ENCODE measurements around the gene THSD4.
A peak's percentile ranks its signal among the peaks of the same experiment; 100 is the strongest.

The THSD4 gene

DNA sequence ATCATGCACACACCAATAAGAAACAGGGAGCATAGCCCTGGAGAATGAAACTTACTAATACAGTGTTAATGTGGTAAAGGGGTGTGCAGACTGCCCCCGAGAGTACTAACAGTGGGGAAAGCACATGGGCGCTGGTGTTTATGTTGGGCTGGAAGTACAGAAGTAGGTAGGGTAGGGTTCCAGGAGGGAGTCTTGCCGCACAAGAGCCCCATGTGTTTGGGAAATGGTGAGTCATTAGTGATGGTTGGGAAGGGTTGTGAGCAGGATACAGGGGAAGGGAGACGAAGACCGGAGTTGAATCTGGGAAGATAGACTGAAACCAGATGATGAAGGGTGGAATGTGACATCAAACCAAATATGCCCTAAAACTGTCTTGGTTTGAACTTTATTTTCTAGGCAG lies 117.1 kb downstream of the THSD4 start:
- Histone ChIP-seq H3K4me3 (ENCODE audit: low read depth in 1 of 2, low read length in 2 of 2) (no peak overlapping the region), H3K4me1 (ENCODE audit: control insufficient read depth in 1 of 2, insufficient read depth in 2 of 2, low read length in 2 of 2) (peaks cover 0 to 4% of the 10 kb centered on the region in 2 donors), H3K27ac (ENCODE audit: low read length) (no peak overlapping the region), H3K9me3 (ENCODE audit: control insufficient read depth in 1 of 2, low read length in 2 of 2) (no peaks in the 10 kb centered on the region), H3K36me3 (ENCODE audit: control insufficient read depth in 1 of 2, insufficient read depth in 2 of 2, low read length in 2 of 2) (no peaks in the 10 kb centered on the region), H3K27me3 (ENCODE audit: low read depth, low read length) (no peaks in the 10 kb centered on the region)

GRCh38 chr15:71237456-71238188 lies 122.4 kb downstream of the THSD4 start:
- H3K36me3 ChIP-seq (ENCODE audit: control insufficient read depth in 1 of 2, insufficient read depth in 2 of 2, low read length in 2 of 2): no peaks in the 10 kb centered on the region
- no peaks in the 10 kb centered on the region for H3K27me3 ChIP-seq (ENCODE audit: low read depth, low read length)
- H3K27ac ChIP-seq (ENCODE audit: low read length): no peak overlapping the region
- no peaks in the 10 kb centered on the region for H3K9me3 ChIP-seq (ENCODE audit: control insufficient read depth in 1 of 2, low read length in 2 of 2)
- H3K4me1 ChIP-seq (ENCODE audit: control insufficient read depth in 1 of 2, insufficient read depth in 2 of 2, low read length in 2 of 2): peaks cover 0 to 4% of the 10 kb centered on the region in 2 donors
- H3K4me3 ChIP-seq (ENCODE audit: low read depth in 1 of 2, low read length in 2 of 2): no peak overlapping the region

GRCh38 chr15:71238926-71239325 lies 123.7 kb downstream of the THSD4 start:
- no peaks in the 10 kb centered on the region for H3K9me3 ChIP-seq (ENCODE audit: control insufficient read depth in 1 of 2, low read length in 2 of 2)
- H3K27me3 ChIP-seq (ENCODE audit: low read depth, low read length): no peaks in the 10 kb centered on the region
- no peak overlapping the region for H3K4me3 ChIP-seq (ENCODE audit: low read depth in 1 of 2, low read length in 2 of 2)

DNA sequence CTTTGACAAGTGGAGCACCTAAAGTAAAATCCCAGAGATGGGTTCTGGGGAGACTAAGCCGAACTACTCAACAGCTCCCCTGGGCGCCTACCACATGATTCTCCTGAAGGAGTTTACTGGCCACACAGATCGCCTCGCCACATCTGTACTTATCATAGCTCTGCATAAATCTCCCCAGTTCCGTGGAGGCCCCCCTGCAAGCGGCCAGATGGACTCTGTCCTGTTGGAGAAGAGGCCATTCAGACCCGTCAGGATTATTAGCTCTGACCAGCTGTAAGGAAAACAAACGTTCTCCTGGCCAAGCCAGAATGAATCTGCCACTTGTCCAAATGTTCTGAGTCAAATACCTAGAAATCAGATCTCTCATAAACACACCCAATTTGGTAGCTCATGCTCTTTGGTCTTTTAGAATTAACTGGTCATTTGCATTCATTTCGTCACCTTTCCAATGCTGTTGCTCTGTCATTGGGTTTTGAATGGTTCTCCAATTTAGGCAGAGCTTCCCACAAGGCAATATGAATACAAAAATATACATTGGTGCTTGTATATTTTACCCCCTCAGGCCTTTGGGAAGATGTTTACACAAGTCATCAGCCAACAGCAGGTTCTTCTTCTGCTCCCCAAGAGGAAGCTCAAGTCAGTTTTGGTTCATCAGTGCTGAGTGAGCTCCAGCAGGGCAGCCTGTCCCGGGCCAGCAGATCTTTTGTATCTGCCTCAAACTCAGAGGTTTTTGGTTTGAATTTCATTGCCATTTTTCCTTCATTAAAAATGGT lies 124.5 kb downstream of the THSD4 start:
- Histone ChIP-seq H3K27ac (ENCODE audit: low read length) (no peak overlapping the region), H3K9me3 (ENCODE audit: control insufficient read depth in 1 of 2, low read length in 2 of 2) (no peaks in the 10 kb centered on the region), H3K4me1 (ENCODE audit: control insufficient read depth in 1 of 2, insufficient read depth in 2 of 2, low read length in 2 of 2) (peaks cover 0 to 4% of the 10 kb centered on the region in 2 donors), H3K4me3 (ENCODE audit: low read depth in 1 of 2, low read length in 2 of 2) (no peak overlapping the region), H3K27me3 (ENCODE audit: low read depth, low read length) (no peaks in the 10 kb centered on the region), H3K36me3 (ENCODE audit: control insufficient read depth in 1 of 2, insufficient read depth in 2 of 2, low read length in 2 of 2) (no peaks in the 10 kb centered on the region)

More at GRCh38 chr15:71238926-71239325, 123.7 kb downstream of the THSD4 start:
- no peaks in the 10 kb centered on the region for H3K36me3 ChIP-seq (ENCODE audit: control insufficient read depth in 1 of 2, insufficient read depth in 2 of 2, low read length in 2 of 2)
- H3K4me1 ChIP-seq (ENCODE audit: control insufficient read depth in 1 of 2, insufficient read depth in 2 of 2, low read length in 2 of 2): peaks cover 0 to 4% of the 10 kb centered on the region in 2 donors
- H3K27ac ChIP-seq (ENCODE audit: low read length): no peak overlapping the region

DNA sequence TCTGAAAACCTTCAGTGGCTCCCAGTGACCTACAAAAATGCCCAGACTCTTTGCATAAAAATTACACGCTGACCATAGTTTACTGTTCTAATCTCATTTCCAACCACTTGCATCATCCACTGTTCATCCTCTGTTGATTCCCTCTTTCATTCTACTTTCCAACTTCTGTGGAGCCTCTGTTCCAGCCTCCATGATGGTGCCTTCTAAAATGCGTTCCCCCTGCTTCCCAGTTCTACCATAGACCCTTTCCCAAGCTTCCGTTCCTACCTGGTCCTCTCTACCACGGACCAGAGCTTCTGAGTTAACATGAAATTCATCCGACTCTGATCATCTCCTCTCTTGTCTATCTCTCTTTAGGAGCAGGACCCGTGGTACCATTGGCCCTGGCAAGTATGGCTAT lies 127.0 kb downstream of the THSD4 start:
- no peak overlapping the region for H3K4me3 ChIP-seq (ENCODE audit: low read depth in 1 of 2, low read length in 2 of 2)

DNA sequence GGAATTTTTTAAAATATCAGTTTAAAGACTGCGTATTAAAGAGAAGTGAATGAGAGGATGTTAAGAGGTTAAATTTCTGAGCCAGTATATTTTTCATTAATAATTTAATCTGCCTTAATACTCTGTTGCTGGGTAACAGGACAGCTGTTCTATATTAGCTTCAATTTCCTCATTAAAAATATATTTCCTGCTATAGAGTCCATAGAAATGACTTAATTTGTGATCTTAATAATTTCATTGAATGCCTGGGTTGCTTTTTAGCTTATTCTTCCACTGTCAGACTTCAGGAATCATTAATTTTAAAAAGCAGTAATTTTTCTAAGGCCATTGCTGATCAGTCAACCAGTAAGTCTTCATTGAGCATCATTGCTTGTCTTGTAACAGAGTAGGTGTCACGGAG lies 129.0 kb downstream of the THSD4 start:
- no peak overlapping the region for H3K27ac ChIP-seq (ENCODE audit: low read length)
- H3K36me3 ChIP-seq (ENCODE audit: control insufficient read depth in 1 of 2, insufficient read depth in 2 of 2, low read length in 2 of 2): no peaks in the 10 kb centered on the region
- no peaks in the 10 kb centered on the region for H3K27me3 ChIP-seq (ENCODE audit: low read depth, low read length)
- no peaks in the 10 kb centered on the region for H3K9me3 ChIP-seq (ENCODE audit: control insufficient read depth in 1 of 2, low read length in 2 of 2)
- no peak overlapping the region for H3K4me3 ChIP-seq (ENCODE audit: low read depth in 1 of 2, low read length in 2 of 2)
- peaks cover 0 to 4% of the 10 kb centered on the region in 2 donors for H3K4me1 ChIP-seq (ENCODE audit: control insufficient read depth in 1 of 2, insufficient read depth in 2 of 2, low read length in 2 of 2)

More for the DNA sequence above, 127.0 kb downstream of the THSD4 start:
- H3K4me1 ChIP-seq (ENCODE audit: control insufficient read depth in 1 of 2, insufficient read depth in 2 of 2, low read length in 2 of 2): peaks cover 0 to 4% of the 10 kb centered on the region in 2 donors
- no peak overlapping the region for H3K27ac ChIP-seq (ENCODE audit: low read length)
- H3K9me3 ChIP-seq (ENCODE audit: control insufficient read depth in 1 of 2, low read length in 2 of 2): no peaks in the 10 kb centered on the region
- no peaks in the 10 kb centered on the region for H3K36me3 ChIP-seq (ENCODE audit: control insufficient read depth in 1 of 2, insufficient read depth in 2 of 2, low read length in 2 of 2)
- H3K27me3 ChIP-seq (ENCODE audit: low read depth, low read length): no peaks in the 10 kb centered on the region

GRCh38 chr15:71245588-71245987 lies 130.3 kb downstream of the THSD4 start:
- H3K4me1 ChIP-seq (ENCODE audit: control insufficient read depth in 1 of 2, insufficient read depth in 2 of 2, low read length in 2 of 2): no peaks in the 10 kb centered on the region
- no peak overlapping the region for H3K4me3 ChIP-seq (ENCODE audit: low read depth in 1 of 2, low read length in 2 of 2)
- H3K27ac ChIP-seq (ENCODE audit: low read length): no peak overlapping the region
- no peaks in the 10 kb centered on the region for H3K9me3 ChIP-seq (ENCODE audit: control insufficient read depth in 1 of 2, low read length in 2 of 2)
- H3K36me3 ChIP-seq (ENCODE audit: control insufficient read depth in 1 of 2, insufficient read depth in 2 of 2, low read length in 2 of 2): no peaks in the 10 kb centered on the region
- no peaks in the 10 kb centered on the region for H3K27me3 ChIP-seq (ENCODE audit: low read depth, low read length)

DNA sequence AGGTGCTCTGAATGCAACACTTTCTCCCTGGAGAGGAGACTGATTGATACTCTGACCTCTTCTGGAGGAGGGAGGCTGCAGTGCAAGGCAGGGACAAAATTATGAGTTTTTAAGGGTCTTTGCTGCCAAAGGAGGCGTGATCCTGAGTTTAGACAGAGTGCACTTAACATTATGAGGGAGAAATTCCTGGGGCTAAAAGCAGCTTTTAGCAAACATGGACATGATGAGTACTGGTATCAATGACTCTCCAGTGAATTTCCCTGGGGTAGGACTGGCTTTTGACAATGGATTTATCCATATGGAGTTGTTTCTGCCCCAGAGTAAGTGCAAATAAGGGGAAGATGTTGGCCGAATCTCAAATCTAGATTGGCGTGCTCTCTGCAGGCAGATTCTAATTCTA lies 133.1 kb downstream of the THSD4 start:
- Histone ChIP-seq H3K4me3 (ENCODE audit: low read depth in 1 of 2, low read length in 2 of 2) (no peak overlapping the region), H3K9me3 (ENCODE audit: control insufficient read depth in 1 of 2, low read length in 2 of 2) (no peaks in the 10 kb centered on the region), H3K27me3 (ENCODE audit: low read depth, low read length) (no peaks in the 10 kb centered on the region), H3K36me3 (ENCODE audit: control insufficient read depth in 1 of 2, insufficient read depth in 2 of 2, low read length in 2 of 2) (no peaks in the 10 kb centered on the region), H3K27ac (ENCODE audit: low read length) (no peak overlapping the region), H3K4me1 (ENCODE audit: control insufficient read depth in 1 of 2, insufficient read depth in 2 of 2, low read length in 2 of 2) (no peaks in the 10 kb centered on the region)

DNA sequence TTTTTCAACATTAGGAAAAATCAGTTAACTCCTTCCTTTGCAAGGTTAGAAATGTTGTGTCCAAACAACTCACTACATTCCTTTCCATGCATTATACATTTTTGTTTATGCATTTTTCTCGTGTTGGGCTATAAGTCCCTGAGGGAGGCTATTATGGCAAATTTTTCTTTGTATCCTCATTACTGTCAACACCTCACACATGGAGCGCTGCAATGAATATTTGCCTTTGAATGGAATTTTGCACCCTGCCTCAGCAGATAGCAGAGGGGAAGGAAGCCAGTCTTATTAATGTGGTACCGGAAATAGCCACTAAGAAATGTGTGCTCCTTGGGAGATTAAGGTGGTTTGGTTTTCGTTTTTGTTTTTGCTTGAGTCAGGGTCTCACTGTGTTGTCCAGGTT lies 134.7 kb downstream of the THSD4 start:
- no peak overlapping the region for H3K4me3 ChIP-seq (ENCODE audit: low read depth in 1 of 2, low read length in 2 of 2)
- no peaks in the 10 kb centered on the region for H3K9me3 ChIP-seq (ENCODE audit: control insufficient read depth in 1 of 2, low read length in 2 of 2)
- no peaks in the 10 kb centered on the region for H3K36me3 ChIP-seq (ENCODE audit: control insufficient read depth in 1 of 2, insufficient read depth in 2 of 2, low read length in 2 of 2)
- H3K27ac ChIP-seq (ENCODE audit: low read length): no peak overlapping the region
- peaks cover 0 to 4% of the 10 kb centered on the region in 2 donors for H3K4me1 ChIP-seq (ENCODE audit: control insufficient read depth in 1 of 2, insufficient read depth in 2 of 2, low read length in 2 of 2)
- no peaks in the 10 kb centered on the region for H3K27me3 ChIP-seq (ENCODE audit: low read depth, low read length)

- no peak overlapping the region for H3K27ac ChIP-seq (ENCODE audit: low read length)
- H3K9me3 ChIP-seq (ENCODE audit: control insufficient read depth in 1 of 2, low read length in 2 of 2): no peaks in the 10 kb centered on the region
- H3K36me3 ChIP-seq (ENCODE audit: control insufficient read depth in 1 of 2, insufficient read depth in 2 of 2, low read length in 2 of 2): no peaks in the 10 kb centered on the region
- no peaks in the 10 kb centered on the region for H3K27me3 ChIP-seq (ENCODE audit: low read depth, low read length)
- peaks cover 0 to 5% of the 10 kb centered on the region in 2 donors for H3K4me1 ChIP-seq (ENCODE audit: control insufficient read depth in 1 of 2, insufficient read depth in 2 of 2, low read length in 2 of 2)
- H3K4me3 ChIP-seq (ENCODE audit: low read depth in 1 of 2, low read length in 2 of 2): no peak overlapping the region
Observed at GRCh38 chr15:71250936-71251583, 135.8 kb downstream of the THSD4 start.

DNA sequence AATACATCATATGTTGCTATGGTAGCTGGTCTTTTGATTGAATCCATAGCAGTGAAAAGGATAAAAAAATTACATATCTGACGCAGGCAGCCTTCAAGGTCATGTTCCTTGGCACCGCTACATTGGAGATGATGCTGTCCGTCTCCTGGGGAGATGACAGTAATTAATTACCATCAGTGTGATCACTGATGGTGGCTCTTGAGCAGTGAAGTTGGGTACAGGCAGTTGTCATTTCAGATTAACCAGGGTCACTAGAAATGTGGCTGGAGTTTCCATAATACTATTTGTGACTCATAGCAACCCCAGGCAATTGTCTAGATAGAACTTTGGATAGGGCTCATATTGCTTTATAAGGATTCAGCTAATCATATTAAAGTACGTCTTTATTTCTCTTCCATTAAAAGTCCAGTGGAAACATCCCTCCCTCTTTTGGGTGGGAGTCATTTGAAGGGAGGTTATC lies 136.3 kb downstream of the THSD4 start:
- H3K4me1 ChIP-seq (ENCODE audit: control insufficient read depth in 1 of 2, insufficient read depth in 2 of 2, low read length in 2 of 2): peaks cover 0 to 5% of the 10 kb centered on the region in 2 donors
- H3K27ac ChIP-seq (ENCODE audit: low read length): peak overlapping the region; percentile 41

More for the DNA sequence above, 136.3 kb downstream of the THSD4 start:
- Histone ChIP-seq H3K4me3 (ENCODE audit: low read depth in 1 of 2, low read length in 2 of 2) (no peak overlapping the region), H3K9me3 (ENCODE audit: control insufficient read depth in 1 of 2, low read length in 2 of 2) (no peaks in the 10 kb centered on the region), H3K36me3 (ENCODE audit: control insufficient read depth in 1 of 2, insufficient read depth in 2 of 2, low read length in 2 of 2) (no peaks in the 10 kb centered on the region), H3K27me3 (ENCODE audit: low read depth, low read length) (no peaks in the 10 kb centered on the region)
